Heart left ventricle (tissue), 16 donors: Measurements from ENCODE around the gene NDUFB10. TPM values are rescaled to one million over a fixed set of nuclear protein-coding genes. Genes with fewer than 3 reads are reported as not detected.

Experiments used
- ATAC-seq, 4 donors: fragments of 200-7000 bp; cut with Tn5 transposase; one replicate each; pipeline ENCODE4 v1.9.1; 2020 to 2022; ENCODE audit warnings: moderate library complexity in 4 of 4, mild to moderate bottlenecking in 3 of 4, moderate number of reproducible peaks in 1 of 4
- DNase-seq, 5 donors: peaks; one replicate each; pipeline ENCODE4 v3.0.0-alpha.2; 2020
- H3K27ac ChIP-seq, 12 donors: fragments of 200-600 bp; sonication (generic) in 4 of 12; one replicate each; pipeline versions ENCODE4 v1.5.0 to v1.8.0; 2016 to 2022; ENCODE audit warnings: mild to moderate bottlenecking in 2 of 12
- H3K27me3 ChIP-seq, 9 donors: fragments of 200-600 bp; sonication (generic) in 2 of 9; one replicate each; pipeline versions ENCODE4 v1.5.1 to v1.8.0; 2016 to 2022; ENCODE audit warnings: mild to moderate bottlenecking in 3 of 9
- H3K36me3 ChIP-seq, 9 donors: fragments of 200-600 bp; sonication (generic) in 2 of 9; one replicate each; pipeline versions ENCODE4 v1.5.0 to v1.8.0; 2018 to 2022; ENCODE audit warnings: mild to moderate bottlenecking in 2 of 9
- H3K4me1 ChIP-seq, 12 donors: fragments of 200-600 bp; sonication (generic) in 4 of 12; one replicate each; pipeline versions ENCODE4 v1.5.0 to v1.8.0; 2016 to 2022; ENCODE audit warnings: mild to moderate bottlenecking in 3 of 12
- H3K4me3 ChIP-seq, 12 donors: fragments of 200-600 bp; sonication (generic) in 4 of 12; one replicate each; pipeline versions ENCODE4 v1.5.0 to v1.8.0; 2017 to 2022; ENCODE audit warnings: mild to moderate bottlenecking in 9 of 12, moderate library complexity in 4 of 12
- H3K9me3 ChIP-seq, 12 donors: fragments of 200-600 bp; sonication (generic) in 4 of 12; one replicate each; pipeline versions ENCODE4 v1.5.0 to v1.8.0; 2016 to 2022; ENCODE audit warnings: mild to moderate bottlenecking in 1 of 12
- CTCF ChIP-seq, 12 donors: fragments of 200-600 bp; sonication (generic) in 4 of 12; IDR thresholded peaks; one replicate each; pipeline versions ENCODE4 v1.5.0 to v1.8.0; 2018 to 2022; ENCODE audit warnings: antibody characterized with exemption in 12 of 12, mild to moderate bottlenecking in 5 of 12
- POLR2A ChIP-seq, 2 donors: fragments of 450-650 bp; IDR thresholded peaks; one replicate each; pipeline ENCODE4 v1.6.1; 2017; ENCODE audit warnings: antibody characterized with exemption in 2 of 2, mild to moderate bottlenecking in 2 of 2, moderate library complexity in 2 of 2
- WGBS, 4 donors: extraction: QIAGEN DNeasy Blood & Tissue Kit in 2 of 4; methylation state at CpG; one replicate each; pipeline versions ENCODE4 v1.1.5 to v1.1.7; 2013 to 2018; 5-methylcytosine and 5-hydroxymethylcytosine counted together
- intact Hi-C, 10 donors: fragments of 100-400 bp; cut with DNase I; formaldehyde crosslinking; loops; one replicate each; pipeline versions ENCODE4 v1.11.1 to v1.14.2; 2022
- polyA plus RNA-seq, 2 donors: library from polyadenylated mRNA; stranded (reverse); fragments of 200-250 nt; gene quantifications; one replicate each; pipeline ENCODE4 v1.2.3, GENCODE V29; 2013
- total RNA-seq, 9 donors: library from RNA; depleted of rRNA in 2 of 9; stranded (reverse); fragments of >200 nt in 2 of 9; fragmentation: NEBNext Ultra II Directional in 3 of 9; extraction: Animal tissue kit (Norgen Biotek cat#: 25700) in 3 of 9; gene quantifications; one replicate each; pipeline versions ENCODE4 v1.1.0 to v1.2.4, GENCODE V29; 2016 to 2023
- donor health status: ischemic (EF 13 %, LVEDD 7.1; RV severe dilation, severe dysfunction).
- donor health status: healthy with polysubstance abuse.
- donor health status: DM: no; HTN: yes; CAD: no.
- donor health status: DM: no; HTN: no; CAD: no.
- donor health status: ischemic (EF 25% LVEDD 6.9; RV normal size, moderate dysfunction).
- donor health status: ischemic (EF 25% LVEDD 5.7; RV mildly dilated, moderate dysfunction).
- donor health status: healthy.
- donor health status: DM: yes; HTN: yes; CAD: no.
- donor health status: ischemic (EF 35%, LVEDD 5.7; RV mildly dilated, moderate dysfunction).
- donor health status: nonischemic (EF 11% LVEDD 7.7; RV severe dilation, severe dysfunction).
- donor health status: DM: yes; HTN: yes; CAD: no.
- donor health status: PGD.
- donor health status: ischemic (EF 29% LVEDD 5.4; RV normal size, mild dysfunction).
- donor health status: nonischemic (EF 23%, LVEDD 6.1; RV moderate dilation, normal function).

Gene NDUFB10
- total and polyA plus RNA-seq, 11 donors: 316 to 1,618 (median 548) TPM

- DNase-seq: peak in 1 of 5 donors; percentile 60
- no peaks in the 10 kb centered on the region for H3K9me3 ChIP-seq
- peaks cover 0 to 69% (median 62%) of the 10 kb centered on the region in 9 donors for H3K36me3 ChIP-seq
- WGBS, 4 donors: 94 to 97% (median 95%) methylated on average over 23 to 53 of the region's 53 CpGs
- intact Hi-C loops: loop anchor here in 2 of 10 donors (10.0 kb wide), 2 partner anchors 153 to 503 kb away; partner anchors contain the start of gene TRAF7 (in 1 of the 2)
- TF ChIP-seq CTCF (IDR thresholded peaks at IDR 0.05): no peak
- no peak for TF ChIP-seq POLR2A (IDR thresholded peaks at IDR 0.05)
- H3K27ac ChIP-seq: no peak overlapping the region
- peaks cover 0 to 40% (median 24%) of the 10 kb centered on the region in 12 donors for H3K4me1 ChIP-seq
- H3K4me3 ChIP-seq: no peak overlapping the region
- no peaks in the 10 kb centered on the region for H3K27me3 ChIP-seq
- ATAC-seq: no peak
Measured at GRCh38 chr16:2001456-2002355, 42.4 kb downstream of the NDUFB10 start.

GRCh38 chr16:2002406-2003230 lies 43.3 kb downstream of the NDUFB10 start:
- ATAC-seq (no peak), DNase-seq (peak in 1 of 5 donors; percentile 64)
- intact Hi-C loops: loop anchor here in 2 of 10 donors (10.0 kb wide), 2 partner anchors 152 to 502 kb away; partner anchors contain the start of gene TRAF7 (in 1 of the 2)
- WGBS, 4 donors: 89 to 96% (median 93%) methylated on average over 26 to 47 of the region's 47 CpGs
- Histone ChIP-seq H3K36me3 (peaks cover 0 to 60% (median 53%) of the 10 kb centered on the region in 9 donors), H3K4me3 (no peak overlapping the region), H3K27me3 (no peaks in the 10 kb centered on the region), H3K27ac (no peak overlapping the region), H3K4me1 (peaks cover 5 to 47% (median 30%) of the 10 kb centered on the region in 12 donors), H3K9me3 (no peaks in the 10 kb centered on the region)
- TF ChIP-seq CTCF (IDR thresholded peaks at IDR 0.05) (no peak), POLR2A (IDR thresholded peaks at IDR 0.05) (no peak)

- no peaks in the 10 kb centered on the region for H3K9me3 ChIP-seq
- intact Hi-C loops: loop anchor here in 2 of 10 donors (10.0 kb wide), 2 partner anchors 151 to 501 kb away; partner anchors contain the start of gene TRAF7 (in 1 of the 2)
- ATAC-seq (no peak), DNase-seq (no peak)
- H3K27me3 ChIP-seq: no peaks in the 10 kb centered on the region
- TF ChIP-seq POLR2A (IDR thresholded peaks at IDR 0.05): no peak
- H3K4me3 ChIP-seq: peak overlapping the region in 1 of 12 donors; percentile 31
- H3K36me3 ChIP-seq: peaks cover 0 to 53% (median 46%) of the 10 kb centered on the region in 9 donors
- WGBS, 4 donors: 80 to 87% (median 83%) methylated on average over 8 of the region's 8 CpGs
- H3K4me1 ChIP-seq: peaks cover 12 to 54% (median 37%) of the 10 kb centered on the region in 12 donors
- H3K27ac ChIP-seq: no peak overlapping the region
Measured at GRCh38 chr16:2003231-2003826, 44.0 kb downstream of the NDUFB10 start.
